Measurements from ENCODE around the gene LRP1B.
"Not testable (repeated sequence)": the region's sequence is repeated elsewhere in the genome, so short reads cannot be mapped to it uniquely, and the experiment has no call there.

LRP1B gene

GRCh38 chr2:140348826-140349225, 1782.0 kb downstream of the LRP1B start:
- H3K4me3 ChIP-seq (ENCODE audit: low read length) = no peak overlapping the region
- TF ChIP-seq CTCF (IDR thresholded peaks at IDR 0.05; ENCODE audit: insufficient read depth, low read depth, low read length, missing control alignments) = no peak
- DNase-seq (ENCODE audit: low read depth) = no peak

- TF ChIP-seq CTCF (IDR thresholded peaks at IDR 0.05; ENCODE audit: insufficient read depth, low read depth, low read length, missing control alignments) = no peak
- DNase-seq (ENCODE audit: low read depth) = peak; percentile 2
Observed at GRCh38 chr2:140344838-140345237, 1786.0 kb downstream of the LRP1B start.

GRCh38 chr2:140344266-140344665, 1786.5 kb downstream of the LRP1B start:
- not testable (repeated sequence) for DNase-seq (ENCODE audit: low read depth); H3K4me3 ChIP-seq (ENCODE audit: low read length)

More at GRCh38 chr2:140344838-140345237, 1786.0 kb downstream of the LRP1B start:
- H3K4me3 ChIP-seq (ENCODE audit: low read length) = no peak overlapping the region

DNA sequence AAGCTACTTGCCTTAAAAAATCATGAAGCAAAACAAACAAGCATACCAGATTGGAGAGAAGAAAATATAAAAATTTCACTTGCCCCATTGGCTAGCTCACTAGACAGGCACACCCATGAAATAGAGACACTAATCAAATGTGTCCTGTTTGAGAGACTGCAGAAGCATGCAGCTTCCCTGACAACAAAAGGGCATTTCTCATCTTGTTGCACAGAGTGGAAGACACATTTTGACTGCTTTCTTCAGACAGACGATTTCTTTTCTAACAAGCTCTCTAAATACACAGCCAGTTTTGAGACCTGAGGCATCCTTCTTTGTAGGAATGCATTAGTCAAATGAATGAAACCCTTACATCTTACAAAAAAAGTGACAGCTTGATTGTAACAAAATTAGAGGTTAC, 1792.0 kb downstream of the LRP1B start:
- TF ChIP-seq CTCF (IDR thresholded peaks at IDR 0.05; ENCODE audit: insufficient read depth, low read depth, low read length, missing control alignments) = no peak
- DNase-seq (ENCODE audit: low read depth) = no peak
- H3K4me3 ChIP-seq (ENCODE audit: low read length) = no peak overlapping the region

- no peak for DNase-seq (ENCODE audit: low read depth)
- TF ChIP-seq CTCF (IDR thresholded peaks at IDR 0.05; ENCODE audit: insufficient read depth, low read depth, low read length, missing control alignments) = no peak
- H3K4me3 ChIP-seq (ENCODE audit: low read length) = no peak overlapping the region
Observed at GRCh38 chr2:140337061-140337460, 1793.8 kb downstream of the LRP1B start.

DNA sequence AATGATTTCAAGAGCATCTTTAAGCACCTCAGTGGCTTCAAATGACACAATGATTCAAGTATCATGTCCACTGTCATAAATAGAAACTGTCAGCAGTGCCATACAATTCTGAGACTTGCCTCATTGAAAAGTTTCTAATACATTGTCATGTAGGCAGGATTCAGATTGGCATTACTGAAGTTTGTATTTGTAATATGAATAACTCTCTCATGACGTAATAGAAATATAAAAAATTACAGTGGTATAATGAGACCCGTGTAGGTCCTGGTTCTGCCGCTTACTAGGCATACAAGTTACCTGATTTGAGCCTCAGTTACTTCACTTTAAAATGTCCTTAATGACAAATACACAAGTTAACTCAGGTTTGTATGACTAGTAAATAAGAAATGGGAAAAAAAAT, 1814.5 kb downstream of the LRP1B start:
- no peak for TF ChIP-seq CTCF (IDR thresholded peaks at IDR 0.05; ENCODE audit: insufficient read depth, low read depth, low read length, missing control alignments)
- no peak for DNase-seq (ENCODE audit: low read depth)
- no peak overlapping the region for H3K4me3 ChIP-seq (ENCODE audit: low read length)

- TF ChIP-seq CTCF (IDR thresholded peaks at IDR 0.05; ENCODE audit: insufficient read depth, low read depth, low read length, missing control alignments) = no peak
- H3K4me3 ChIP-seq (ENCODE audit: low read length) = no peak overlapping the region
- DNase-seq (ENCODE audit: low read depth) = no peak
Observed at GRCh38 chr2:140311905-140312304, 1818.9 kb downstream of the LRP1B start.

DNA sequence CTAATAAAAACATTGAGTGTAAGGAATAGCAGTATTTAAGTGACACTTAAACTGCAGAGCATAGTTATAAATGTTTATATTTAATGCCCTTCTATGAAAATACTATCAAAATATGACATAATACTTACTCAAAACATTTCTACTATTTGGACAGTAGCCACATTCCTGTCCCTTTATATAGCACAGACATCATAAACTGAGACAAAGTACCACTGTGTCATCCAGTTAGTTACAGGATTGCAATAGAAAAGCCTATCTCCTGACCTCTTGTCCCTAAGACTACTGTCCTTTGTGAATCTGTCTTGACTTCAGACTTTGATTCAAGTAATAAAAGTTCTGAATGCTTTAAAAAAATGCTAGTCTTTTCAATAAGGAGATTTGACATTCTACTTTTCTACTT, 1822.1 kb downstream of the LRP1B start:
- H3K4me3 ChIP-seq (ENCODE audit: low read length) = no peak overlapping the region
- no peak for TF ChIP-seq CTCF (IDR thresholded peaks at IDR 0.05; ENCODE audit: insufficient read depth, low read depth, low read length, missing control alignments)
- no peak for DNase-seq (ENCODE audit: low read depth)
